Tibial artery (tissue), 4 donors: ENCODE results near the gene JADE2.

Experiments used
- DNase-seq, 2 donors: peaks; one replicate each; pipeline ENCODE4 v3.0.0-alpha.2; 2019
- H3K27ac ChIP-seq, 2 donors: fragments of 200-600 bp; sonication (generic) in 1 of 2; 1 replicate in 1 of 2; 2 replicates in 1 of 2; pipeline ENCODE4 v1.5.1; 2018 to 2019; ENCODE audit warnings: mild to moderate bottlenecking in 1 of 2
- H3K27me3 ChIP-seq, 2 donors: fragments of 200-600 bp; sonication (generic) in 1 of 2; one replicate each; pipeline versions ENCODE4 v1.5.1 to v1.6.0; 2016 to 2019
- H3K36me3 ChIP-seq, 3 donors: fragments of 200-600 bp; sonication (generic) in 2 of 3; one replicate each; pipeline ENCODE4 v1.5.1; 2016 to 2019; ENCODE audit warnings: mild to moderate bottlenecking in 2 of 3
- H3K4me1 ChIP-seq, 4 donors: fragments of 200-600 bp; sonication (generic) in 2 of 4; 1 replicate in 3 of 4; 2 replicates in 1 of 4; pipeline ENCODE4 v1.5.1; 2016 to 2019
- H3K4me3 ChIP-seq, 2 donors: fragments of 200-600 bp; sonication (generic) in 1 of 2; 1 replicate in 1 of 2; 2 replicates in 1 of 2; pipeline ENCODE4 v1.5.1; 2018 to 2019; ENCODE audit warnings: mild to moderate bottlenecking in 2 of 2
- H3K9me3 ChIP-seq, 3 donors: fragments of 200-600 bp; sonication (generic) in 1 of 3; one replicate each; pipeline ENCODE4 v1.5.1; 2016 to 2019
- intact Hi-C: fragments of 100-400 bp; cut with DNase I; formaldehyde crosslinking; loops from one replicate; pipeline ENCODE4 v1.15.0; 2023; ENCODE audit warnings: low total_unique reads
- TF ChIP-seq, protein P1 (sequence below), 2 experiments: fragments of 200-600 bp in 1 of 2; fragments of 450-650 bp in 1 of 2; IDR thresholded peaks; one replicate each; pipeline ENCODE4 v1.5.1; 2017 to 2019; ENCODE audit warnings: antibody characterized with exemption in 2 of 2, mild to moderate bottlenecking in 1 of 2, moderate library complexity in 1 of 2

The JADE2 gene

GRCh38 chr5:134609232-134609851, 83.9 kb downstream of the JADE2 start:
- H3K36me3 ChIP-seq = peaks cover 64 to 90% (median 79%) of the 10 kb centered on the region in 3 donors
- no peak overlapping the region for H3K4me3 ChIP-seq
- no peaks in the 10 kb centered on the region for H3K9me3 ChIP-seq
- no peak for DNase-seq
- no peak overlapping the region for H3K27ac ChIP-seq
- TF ChIP-seq, protein P1, sequence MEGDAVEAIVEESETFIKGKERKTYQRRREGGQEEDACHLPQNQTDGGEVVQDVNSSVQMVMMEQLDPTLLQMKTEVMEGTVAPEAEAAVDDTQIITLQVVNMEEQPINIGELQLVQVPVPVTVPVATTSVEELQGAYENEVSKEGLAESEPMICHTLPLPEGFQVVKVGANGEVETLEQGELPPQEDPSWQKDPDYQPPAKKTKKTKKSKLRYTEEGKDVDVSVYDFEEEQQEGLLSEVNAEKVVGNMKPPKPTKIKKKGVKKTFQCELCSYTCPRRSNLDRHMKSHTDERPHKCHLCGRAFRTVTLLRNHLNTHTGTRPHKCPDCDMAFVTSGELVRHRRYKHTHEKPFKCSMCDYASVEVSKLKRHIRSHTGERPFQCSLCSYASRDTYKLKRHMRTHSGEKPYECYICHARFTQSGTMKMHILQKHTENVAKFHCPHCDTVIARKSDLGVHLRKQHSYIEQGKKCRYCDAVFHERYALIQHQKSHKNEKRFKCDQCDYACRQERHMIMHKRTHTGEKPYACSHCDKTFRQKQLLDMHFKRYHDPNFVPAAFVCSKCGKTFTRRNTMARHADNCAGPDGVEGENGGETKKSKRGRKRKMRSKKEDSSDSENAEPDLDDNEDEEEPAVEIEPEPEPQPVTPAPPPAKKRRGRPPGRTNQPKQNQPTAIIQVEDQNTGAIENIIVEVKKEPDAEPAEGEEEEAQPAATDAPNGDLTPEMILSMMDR (IDR thresholded peaks at IDR 0.05) = no peak
- H3K4me1 ChIP-seq = no peaks in the 10 kb centered on the region
- intact Hi-C loops = no loop called here
- H3K27me3 ChIP-seq = no peaks in the 10 kb centered on the region

DNA sequence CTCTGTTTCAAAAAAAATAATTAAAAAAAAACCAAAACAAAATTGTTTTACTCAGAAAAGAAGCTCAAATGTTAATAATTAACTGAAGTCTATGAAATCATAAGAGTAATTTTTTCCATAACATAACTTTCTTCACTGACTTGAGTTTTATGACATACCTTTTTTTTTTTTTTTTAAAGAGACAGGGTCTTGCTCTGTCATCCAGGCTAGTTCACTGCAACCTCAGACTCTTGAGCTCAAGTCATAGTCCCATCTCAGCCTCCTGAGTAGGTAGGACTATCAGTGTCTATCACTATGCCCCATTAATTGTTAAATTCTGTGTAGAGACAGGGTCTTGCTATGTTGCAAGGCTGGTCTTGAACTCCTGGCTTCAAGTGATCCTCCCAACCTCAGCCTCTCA, 85.3 kb downstream of the JADE2 start:
- no peak for DNase-seq
- H3K27me3 ChIP-seq = no peaks in the 10 kb centered on the region

DNA sequence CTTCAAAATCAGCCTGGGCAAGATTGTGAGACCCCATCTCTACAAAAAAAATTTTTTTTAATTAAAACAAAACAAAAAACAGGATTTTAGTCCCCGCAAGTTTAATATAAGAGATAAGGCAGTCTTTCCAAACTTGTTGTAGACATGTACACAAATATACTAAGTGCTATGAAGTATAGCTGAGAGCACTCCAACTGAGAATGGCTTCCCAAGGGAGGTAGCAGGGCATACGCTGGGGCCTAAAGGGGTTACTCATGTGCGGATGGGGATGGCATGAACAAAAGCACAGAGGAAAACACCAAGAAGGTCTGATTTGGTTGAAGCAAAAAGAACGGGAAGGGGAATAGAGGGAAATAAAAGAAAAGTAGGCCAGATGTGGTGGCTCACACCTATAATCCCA, 86.0 kb downstream of the JADE2 start:
- H3K27me3 ChIP-seq = no peaks in the 10 kb centered on the region
- peaks cover 44 to 88% (median 79%) of the 10 kb centered on the region in 3 donors for H3K36me3 ChIP-seq
- H3K9me3 ChIP-seq = no peaks in the 10 kb centered on the region
- no peak for DNase-seq
- no peaks in the 10 kb centered on the region for H3K4me1 ChIP-seq
- intact Hi-C loops = no loop called here
- TF ChIP-seq, protein P1 (IDR thresholded peaks at IDR 0.05) = no peak
- no peak overlapping the region for H3K4me3 ChIP-seq
- no peak overlapping the region for H3K27ac ChIP-seq

More for the DNA sequence above, 85.3 kb downstream of the JADE2 start:
- intact Hi-C loops = no loop called here
- no peak overlapping the region for H3K27ac ChIP-seq
- no peak overlapping the region for H3K4me3 ChIP-seq
- TF ChIP-seq, protein P1 (IDR thresholded peaks at IDR 0.05) = no peak
- no peaks in the 10 kb centered on the region for H3K9me3 ChIP-seq
- peaks cover 52 to 90% (median 81%) of the 10 kb centered on the region in 3 donors for H3K36me3 ChIP-seq
- no peaks in the 10 kb centered on the region for H3K4me1 ChIP-seq

GRCh38 chr5:134614450-134615085, 89.1 kb downstream of the JADE2 start:
- Histone ChIP-seq H3K4me3 (no peak overlapping the region), H3K27me3 (no peaks in the 10 kb centered on the region), H3K27ac (no peak overlapping the region), H3K36me3 (peaks cover 41 to 88% (median 83%) of the 10 kb centered on the region in 3 donors), H3K4me1 (no peaks in the 10 kb centered on the region), H3K9me3 (no peaks in the 10 kb centered on the region)
- TF ChIP-seq, protein P1 (IDR thresholded peaks at IDR 0.05) = no peak
- DNase-seq = no peak
- intact Hi-C loops = no loop called here

GRCh38 chr5:134620634-134621033, 95.2 kb downstream of the JADE2 start:
- DNase-seq = no peak
- H3K9me3 ChIP-seq = no peaks in the 10 kb centered on the region
- H3K27ac ChIP-seq = no peak overlapping the region
- no peaks in the 10 kb centered on the region for H3K4me1 ChIP-seq
- no peak overlapping the region for H3K4me3 ChIP-seq
- H3K36me3 ChIP-seq = peaks cover 53 to 75% (median 68%) of the 10 kb centered on the region in 3 donors
- TF ChIP-seq, protein P1 (IDR thresholded peaks at IDR 0.05) = no peak
- intact Hi-C loops = no loop called here
- no peaks in the 10 kb centered on the region for H3K27me3 ChIP-seq
